Astrocyte (in vitro differentiated cells and primary cell): ENCODE measurements around the gene SYDE1.

Experiments used
- CTCF ChIP-seq: IDR thresholded peaks from 2 replicates; pipeline ENCODE4 v1.5.1; 2011; ENCODE audit warnings: low read depth, mild to moderate bottlenecking, inconsistent platforms, low read length, moderate library complexity; ENCODE audit not compliant: insufficient read depth
- EZH2 ChIP-seq: IDR thresholded peaks from 2 replicates; pipeline ENCODE4 v1.6.1; 2012; ENCODE audit warnings: mild to moderate bottlenecking, low read length, inconsistent platforms; ENCODE audit not compliant: insufficient read depth

- TF ChIP-seq CTCF (no peak), EZH2 (no peak)
Measured at GRCh38 chr19:15081911-15082310, 25.3 kb upstream of the SYDE1 start, which contains the start of gene OR1I1.
